ENCODE data around the gene SLC25A20. TPM values are rescaled to one million over a fixed set of nuclear protein-coding genes. Genes with fewer than 3 reads are reported as not detected.
"Not testable (repeated sequence)": the region's sequence is repeated elsewhere in the genome, so short reads cannot be mapped to it uniquely, and the experiment has no call there.

Gene SLC25A20
- total RNA-seq, 2 experiments from 2014 or later, result 35.2 to 40.6 TPM

DNA sequence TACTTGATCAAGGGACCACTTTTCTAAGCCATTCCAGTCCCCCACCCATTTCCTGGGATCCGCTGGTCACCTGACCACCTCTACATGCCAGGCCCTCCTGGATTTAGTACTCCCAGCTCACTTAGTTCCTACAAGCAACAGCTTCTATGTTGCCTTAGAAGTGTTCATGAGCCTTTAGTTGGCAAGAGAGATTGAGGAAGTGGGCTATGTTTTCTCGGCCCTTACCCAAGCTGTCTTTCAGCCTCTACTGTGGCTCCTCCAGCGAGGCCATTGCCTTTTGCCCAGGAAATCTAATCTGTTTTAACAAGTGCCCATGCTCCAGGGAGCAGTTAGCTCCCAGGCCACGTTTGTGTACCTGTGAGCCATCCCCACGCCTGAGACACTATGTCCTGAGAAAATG, 46.5 kb downstream of the SLC25A20 start:
- H3K9me3 Mint-ChIP-seq, result no peaks in the 10 kb centered on the region
- POLR2A ChIA-PET, result no interaction called here
- H3K27me3 Mint-ChIP-seq, result no peaks in the 10 kb centered on the region
- H3K4me1 Mint-ChIP-seq, result peaks cover 9% of the 10 kb centered on the region
- CTCF ChIA-PET, result interaction anchor here (0.6 to 0.8 kb wide), 2 partner anchors 69 to 94 kb away, joined by 3 read pairs; no protein-coding TSS in a partner anchor
- DNase-seq, result no peak
- peaks cover 5% of the 10 kb centered on the region for H3K36me3 Mint-ChIP-seq (ENCODE audit: low read depth)
- H3K4me3 Mint-ChIP-seq, result no peak overlapping the region
- H3K27ac Mint-ChIP-seq, result peak overlapping the region; percentile 31

DNA sequence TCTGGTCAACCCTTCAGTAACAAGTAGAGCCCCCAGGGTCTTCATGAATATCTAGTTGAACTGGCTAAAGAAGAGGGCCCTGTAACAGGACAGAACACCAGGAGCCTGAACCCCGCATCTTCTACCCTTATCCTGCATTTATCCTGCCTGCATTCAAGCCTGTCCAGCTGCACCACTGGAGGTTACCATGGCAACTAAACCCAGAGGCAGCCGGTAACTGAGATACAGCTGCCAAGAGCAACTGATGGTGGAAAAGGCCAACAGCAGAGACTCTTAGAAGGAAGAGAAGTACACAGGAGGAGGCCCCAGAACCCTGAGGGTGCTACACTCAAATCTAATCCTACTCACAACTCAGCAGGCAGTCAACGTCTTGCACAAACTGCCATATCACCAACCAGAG, 47.3 kb downstream of the SLC25A20 start:
- peaks cover 15% of the 10 kb centered on the region for H3K4me1 Mint-ChIP-seq
- H3K9me3 Mint-ChIP-seq, result no peaks in the 10 kb centered on the region
- DNase-seq, result no peak
- H3K36me3 Mint-ChIP-seq (ENCODE audit: low read depth), result peaks cover 4% of the 10 kb centered on the region
- POLR2A ChIA-PET, result interaction anchor here (0.6 kb wide), 1 partner anchor 67 kb away, joined by 3 read pairs; the partner anchor contains the start of gene ARIH2
- no peaks in the 10 kb centered on the region for H3K27me3 Mint-ChIP-seq
- CTCF ChIA-PET, result interaction anchor here (0.8 kb wide), 1 partner anchor 93 kb away, joined by 3 read pairs; no protein-coding TSS in a partner anchor
- no peak overlapping the region for H3K27ac Mint-ChIP-seq
- H3K4me3 Mint-ChIP-seq, result no peak overlapping the region

DNA sequence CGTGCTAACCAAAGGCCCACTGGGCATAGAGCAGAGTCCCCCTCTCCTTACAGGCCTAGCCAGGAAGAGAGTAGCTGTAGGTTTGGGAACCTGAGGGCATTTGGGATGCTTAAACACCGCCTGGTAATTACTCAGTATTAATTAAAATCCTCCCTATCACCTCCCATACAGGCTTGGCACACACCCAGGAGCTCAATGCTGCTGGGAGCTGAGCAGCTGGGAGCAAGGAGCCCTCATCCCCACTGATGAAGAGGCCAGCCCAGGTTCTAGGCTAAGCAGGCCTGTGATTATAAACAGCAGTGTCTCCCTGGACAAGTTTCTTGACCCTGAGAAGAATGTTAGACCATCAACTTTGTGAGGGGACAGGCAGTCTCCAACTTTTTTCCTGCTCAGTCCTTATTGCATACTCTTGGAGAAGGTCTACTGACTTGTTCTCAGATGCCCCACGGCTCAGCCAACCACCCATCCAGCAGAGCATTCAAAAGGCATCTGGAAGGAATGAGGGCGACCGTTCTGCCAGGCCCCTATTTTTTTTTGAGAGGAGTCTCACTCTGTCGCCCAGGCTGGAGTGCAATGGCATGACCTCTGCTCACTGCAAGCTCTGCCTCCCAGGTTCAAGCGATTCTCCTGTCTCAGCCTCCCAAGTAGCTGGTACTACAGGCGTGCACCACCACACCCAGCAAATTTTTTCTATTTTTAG, 49.7 kb downstream of the SLC25A20 start:
- no peaks in the 10 kb centered on the region for H3K27me3 Mint-ChIP-seq
- POLR2A ChIA-PET, result no interaction called here

GRCh38 chr3:48847504-48848423, 50.9 kb downstream of the SLC25A20 start, which contains the start of gene PRKAR2A:
PRKAR2A (minus strand) TSS chr3:48847874; CDS start chr3:48847596, 278 bp downstream.
- POLR2A ChIA-PET, result interaction anchor here (1.2 kb wide), 1 partner anchor 50 kb away, joined by 3 read pairs; the partner anchor contains the start of gene SLC25A20
- Mint-ChIP-seq H3K27me3 (no peaks in the 10 kb centered on the region), H3K36me3 (ENCODE audit: low read depth) (peaks cover 6% of the 10 kb centered on the region), H3K27ac (peak within 1 kb of the TSS; percentile 87), H3K9me3 (no peaks in the 10 kb centered on the region), H3K4me3 (peak within 1 kb of the TSS; percentile 80), H3K4me1 (peaks cover 25% of the 10 kb centered on the region)
- DNase-seq, result peak; percentile 69
- CTCF ChIA-PET, result interaction anchor here (0.6 to 1.5 kb wide), 6 partner anchors 14 to 337 kb away, joined by 3 to 4 read pairs (median 3); partner anchors contain the start of gene NDUFAF3

More for the DNA sequence above, 49.7 kb downstream of the SLC25A20 start:
- Mint-ChIP-seq H3K9me3 (no peaks in the 10 kb centered on the region), H3K4me1 (peaks cover 25% of the 10 kb centered on the region), H3K27ac (no peak overlapping the region), H3K4me3 (no peak overlapping the region), H3K36me3 (ENCODE audit: low read depth) (peaks cover 8% of the 10 kb centered on the region)
- no peak for DNase-seq
- CTCF ChIA-PET, result interaction anchor here (1.5 kb wide), 1 partner anchor 30 kb away, joined by 3 read pairs; no protein-coding TSS in a partner anchor

- Mint-ChIP-seq H3K4me3 (peak overlapping the region; percentile 80), H3K9me3 (no peaks in the 10 kb centered on the region), H3K27me3 (no peaks in the 10 kb centered on the region), H3K36me3 (ENCODE audit: low read depth) (peaks cover 6% of the 10 kb centered on the region), H3K4me1 (peaks cover 25% of the 10 kb centered on the region), H3K27ac (peak overlapping the region; percentile 81)
- DNase-seq, result peak; percentile 50
- ChIA-PET POLR2A (interaction anchor here (1.2 kb wide), 1 partner anchor 51 kb away, joined by 3 read pairs; the partner anchor contains the start of gene SLC25A20), CTCF (interaction anchor here (0.6 to 1.4 kb wide), 6 partner anchors 13 to 338 kb away, joined by 3 to 4 read pairs (median 3); partner anchors contain the start of gene NDUFAF3)
Measured at GRCh38 chr3:48847053-48847503, 51.6 kb downstream of the SLC25A20 start.

- Mint-ChIP-seq H3K36me3 (ENCODE audit: low read depth) (peaks cover 6% of the 10 kb centered on the region), H3K27ac (no peak overlapping the region), H3K4me1 (peaks cover 25% of the 10 kb centered on the region), H3K9me3 (no peaks in the 10 kb centered on the region), H3K4me3 (peak overlapping the region; percentile 12), H3K27me3 (no peaks in the 10 kb centered on the region)
- CTCF ChIA-PET, result interaction anchor here (0.7 to 0.9 kb wide), 3 partner anchors 9 to 366 kb away, joined by 3 to 5 read pairs (median 3); no protein-coding TSS in a partner anchor
- DNase-seq, result no peak
- POLR2A ChIA-PET, result no interaction called here
Measured at GRCh38 chr3:48845170-48845569, 53.5 kb downstream of the SLC25A20 start.

DNA sequence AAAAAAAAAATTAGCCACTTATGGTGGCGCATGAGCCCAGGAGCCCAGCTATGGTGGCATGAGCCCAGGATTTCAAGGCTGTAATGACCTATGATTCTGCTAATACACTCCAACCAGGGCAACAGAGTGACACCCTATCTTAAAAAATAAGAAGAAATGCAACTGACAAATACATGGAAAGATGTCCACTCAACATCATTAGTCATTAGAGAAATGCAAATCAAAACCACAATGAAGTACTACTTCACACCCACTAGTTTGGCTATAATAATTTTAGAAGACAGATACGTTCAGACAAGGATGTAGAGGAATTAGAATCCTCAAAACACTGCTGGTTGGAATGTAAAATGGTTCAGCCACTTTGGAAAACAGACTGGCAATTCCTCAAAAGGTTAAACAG, 61.5 kb downstream of the SLC25A20 start:
- POLR2A ChIA-PET, result no interaction called here
- H3K4me1 Mint-ChIP-seq, result no peaks in the 10 kb centered on the region
- peaks cover 5% of the 10 kb centered on the region for H3K36me3 Mint-ChIP-seq (ENCODE audit: low read depth)
- H3K27me3 Mint-ChIP-seq, result no peaks in the 10 kb centered on the region
- DNase-seq, result no peak
- CTCF ChIA-PET, result interaction anchor here (1.2 kb wide), 1 partner anchor 8 kb away, joined by 3 read pairs; no protein-coding TSS in a partner anchor
- H3K4me3 Mint-ChIP-seq, result no peak overlapping the region
- no peaks in the 10 kb centered on the region for H3K9me3 Mint-ChIP-seq
- no peak overlapping the region for H3K27ac Mint-ChIP-seq

GRCh38 chr3:48835650-48836366, 62.9 kb downstream of the SLC25A20 start:
- DNase-seq, result no peak
- Mint-ChIP-seq H3K4me3 (no peak overlapping the region), H3K36me3 (ENCODE audit: low read depth) (peaks cover 5% of the 10 kb centered on the region), H3K27ac (no peak overlapping the region), H3K9me3 (no peaks in the 10 kb centered on the region), H3K4me1 (no peaks in the 10 kb centered on the region), H3K27me3 (no peaks in the 10 kb centered on the region)
- CTCF ChIA-PET, result interaction anchor here (1.2 kb wide), 1 partner anchor 10 kb away, joined by 3 read pairs; no protein-coding TSS in a partner anchor
- POLR2A ChIA-PET, result no interaction called here

DNA sequence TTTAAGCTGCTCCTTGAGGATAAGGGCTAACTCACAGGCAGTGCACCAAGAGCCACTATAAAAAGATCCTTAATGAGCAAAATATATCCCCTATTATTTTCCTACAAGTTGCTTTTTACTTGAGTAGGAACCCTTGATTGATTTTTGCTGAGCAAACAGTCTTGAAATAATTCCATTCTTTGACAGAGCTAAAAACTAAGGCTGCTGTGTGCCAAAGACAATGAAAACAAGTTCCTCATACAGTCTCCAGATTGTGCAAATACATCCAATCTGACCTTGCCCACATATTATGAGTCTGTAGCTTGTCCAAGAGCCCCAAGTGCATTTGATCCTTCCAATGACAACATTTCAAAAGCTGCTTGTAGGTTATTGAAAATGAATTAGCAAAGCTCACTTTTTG, 66.0 kb downstream of the SLC25A20 start:
- H3K4me3 Mint-ChIP-seq, result no peak overlapping the region
- ChIA-PET POLR2A (no interaction called here), CTCF (interaction anchor here (0.6 kb wide), 2 partner anchors 44 to 758 kb away, joined by 3 read pairs; no protein-coding TSS in a partner anchor)
- no peaks in the 10 kb centered on the region for H3K4me1 Mint-ChIP-seq
- no peaks in the 10 kb centered on the region for H3K27me3 Mint-ChIP-seq
- DNase-seq, result no peak
- H3K9me3 Mint-ChIP-seq, result no peaks in the 10 kb centered on the region
- peaks cover 3% of the 10 kb centered on the region for H3K36me3 Mint-ChIP-seq (ENCODE audit: low read depth)
- H3K27ac Mint-ChIP-seq, result no peak overlapping the region

DNA sequence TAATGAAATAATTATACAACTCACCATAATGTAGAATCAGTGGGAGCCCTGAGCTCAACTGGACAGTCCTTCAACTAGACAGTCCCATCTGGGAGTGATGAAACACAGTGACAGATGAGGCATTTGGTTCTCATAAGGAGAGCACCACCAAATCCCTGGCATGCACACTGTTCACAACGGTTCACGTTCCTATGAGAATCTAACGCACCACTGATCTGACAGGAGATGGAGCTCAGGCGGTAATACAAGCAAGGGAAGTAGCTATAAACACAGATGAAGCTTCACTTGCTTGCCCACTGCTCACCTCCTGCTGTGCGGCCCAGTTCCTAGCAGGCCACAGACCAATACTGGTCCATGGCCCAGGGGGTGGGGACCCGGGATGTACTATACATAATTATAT, 68.0 kb downstream of the SLC25A20 start:
- Mint-ChIP-seq H3K4me1 (peaks cover 1% of the 10 kb centered on the region), H3K27me3 (no peaks in the 10 kb centered on the region), H3K9me3 (no peaks in the 10 kb centered on the region), H3K27ac (no peak overlapping the region), H3K4me3 (no peak overlapping the region), H3K36me3 (ENCODE audit: low read depth) (peaks cover 3% of the 10 kb centered on the region)
- ChIA-PET POLR2A (no interaction called here), CTCF (interaction anchor here (0.6 to 1.2 kb wide), 2 partner anchors 66 to 1985 kb away, joined by 3 to 4 read pairs; no protein-coding TSS in a partner anchor)
- DNase-seq, result no peak

DNA sequence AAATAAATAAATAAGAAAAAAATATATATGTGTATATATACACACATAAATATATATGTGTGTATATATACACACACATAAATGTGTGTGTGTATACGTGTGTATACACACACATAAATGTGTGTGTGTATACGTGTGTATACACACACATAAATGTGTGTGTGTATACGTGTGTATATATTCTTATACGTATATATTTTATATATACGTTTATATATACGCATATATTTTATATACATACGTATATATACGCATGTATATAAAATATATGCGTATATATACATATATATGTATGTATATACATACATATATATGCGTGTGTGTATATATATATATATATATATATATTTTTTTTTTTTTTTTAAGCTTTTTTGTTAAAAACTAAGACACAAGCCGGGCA, 69.2 kb downstream of the SLC25A20 start:
- H3K27ac Mint-ChIP-seq; DNase-seq; CTCF ChIA-PET; H3K9me3 Mint-ChIP-seq; H3K36me3 Mint-ChIP-seq (ENCODE audit: low read depth); POLR2A ChIA-PET; H3K27me3 Mint-ChIP-seq; H3K4me1 Mint-ChIP-seq; H3K4me3 Mint-ChIP-seq: not testable (repeated sequence)

DNA sequence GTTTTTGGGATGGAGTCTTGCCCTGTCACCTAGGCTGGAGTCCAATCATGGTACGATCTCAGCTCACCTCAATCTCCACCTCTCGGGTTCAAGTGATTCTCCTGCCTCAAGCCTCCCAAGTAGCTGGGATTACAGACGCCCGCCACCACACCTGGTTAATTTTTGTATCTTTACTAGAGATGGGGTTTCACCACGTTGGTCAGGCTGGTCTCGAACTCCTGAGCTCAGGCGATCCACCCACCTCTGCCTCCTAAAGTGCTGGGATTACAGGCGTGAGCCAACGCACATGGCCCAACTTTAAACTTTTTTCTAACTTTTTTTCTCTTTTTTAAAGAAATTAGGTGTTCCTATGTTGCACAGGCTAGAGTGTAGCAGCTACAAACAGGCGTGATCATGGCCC, 70.8 kb downstream of the SLC25A20 start:
- CTCF ChIA-PET, result interaction anchor here (0.6 to 1.3 kb wide), 4 partner anchors 9 to 1306 kb away, joined by 3 read pairs; no protein-coding TSS in a partner anchor
- DNase-seq, result not testable (repeated sequence)

More for the DNA sequence above, 70.8 kb downstream of the SLC25A20 start:
- H3K9me3 Mint-ChIP-seq; H3K36me3 Mint-ChIP-seq (ENCODE audit: low read depth); H3K27me3 Mint-ChIP-seq; H3K4me1 Mint-ChIP-seq; POLR2A ChIA-PET; H3K4me3 Mint-ChIP-seq; H3K27ac Mint-ChIP-seq: not testable (repeated sequence)
